ENCODE results near the gene GHRHR. TPM values are rescaled to one million over a fixed set of nuclear protein-coding genes. Genes with fewer than 3 reads are reported as not detected.

The GHRHR gene
- total and polyA plus RNA-seq, 10 of the 15 experiments (the other 5 are each of a cell fraction or from before 2014, with no cell fraction given) = not detected

- no peak for TF ChIP-seq E4F1 (IDR thresholded peaks at IDR 0.05; ENCODE audit: borderline replicate concordance, partially characterized antibody)
Measured at GRCh38 chr7:30930621-30931020, 33.1 kb upstream of the GHRHR start (continued).

DNA sequence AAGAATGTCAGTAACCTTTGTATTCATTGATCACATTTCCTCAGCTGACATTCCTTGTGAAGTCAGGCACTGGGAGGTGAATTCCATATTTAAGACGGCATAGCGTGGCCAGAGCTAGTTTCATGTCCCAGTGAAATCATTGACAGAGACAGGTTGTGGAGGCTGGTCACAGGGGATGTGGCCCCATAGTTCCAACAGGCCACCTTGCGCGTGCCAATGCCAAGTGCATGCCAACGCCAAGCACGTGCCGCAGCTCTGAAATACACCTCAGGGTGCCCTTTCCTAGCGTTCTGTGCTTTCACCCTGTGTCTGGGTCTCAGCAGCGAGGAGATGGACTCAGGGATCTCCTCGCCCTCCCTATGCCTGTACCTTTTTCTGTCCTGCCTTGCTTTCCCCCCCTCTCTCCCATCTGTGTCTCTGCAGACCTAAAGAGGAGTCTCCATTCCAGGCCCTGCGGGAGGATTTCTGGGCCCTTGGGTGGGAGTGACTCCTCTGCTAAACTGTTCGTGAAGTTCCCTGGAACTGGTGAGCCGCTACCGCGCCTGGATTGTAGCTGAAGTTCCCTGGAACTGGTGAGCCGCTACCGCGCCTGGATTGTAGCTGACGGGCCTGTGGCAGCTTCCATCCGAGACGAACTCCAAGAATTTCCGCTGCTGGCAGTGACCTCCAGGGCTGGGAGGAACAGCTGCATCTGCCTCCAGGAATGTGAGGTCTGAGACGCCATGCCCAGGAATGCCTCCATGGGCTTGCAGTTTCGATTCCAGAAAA is 32.4 kb upstream of the GHRHR start:
- Histone ChIP-seq H2AFZ (ENCODE audit: control insufficient read depth, low read depth, low read length) (no peak overlapping the region), H3K9ac (ENCODE audit: control insufficient read depth, insufficient read depth, low read length) (no peak overlapping the region), H4K20me1 (ENCODE audit: control insufficient read depth, insufficient read depth) (no peaks in the 10 kb centered on the region), H3K36me3 (ENCODE audit: control insufficient read depth in 2 of 2, insufficient read depth in 2 of 2, low read length in 1 of 2) (no peaks in the 10 kb centered on the region), H3K27ac (ENCODE audit: control insufficient read depth, insufficient read depth) (no peak overlapping the region), H3K4me3 (no peak overlapping the region), H3K9me3 (replicated peaks; ENCODE audit: control insufficient read depth, insufficient read depth, low read length) (no peaks in the 10 kb centered on the region; the same call in 2 of the 3 replicates), H3K27me3 (replicated peaks in 1 of 2; ENCODE audit: control insufficient read depth in 2 of 2, insufficient read depth in 2 of 2, low read length in 1 of 2) (peaks cover 0 to 6% of the 10 kb centered on the region in 2 experiments; a peak in 3 of 4 replicates), H3K4me1 (ENCODE audit: control insufficient read depth, insufficient read depth, low read length) (no peaks in the 10 kb centered on the region), H3K4me2 (ENCODE audit: control insufficient read depth, insufficient read depth) (no peak overlapping the region), H3K79me2 (ENCODE audit: control insufficient read depth, insufficient read depth, low read length) (no peaks in the 10 kb centered on the region)
- POLR2A ChIA-PET = no interaction called here
- TF ChIP-seq BHLHE40 (IDR thresholded peaks at IDR 0.05; ENCODE audit: borderline replicate concordance in 1 of 2, low read depth in 2 of 2, low read length in 1 of 2) (no peak), CHD4 (IDR thresholded peaks at IDR 0.05) (no peak), EED (IDR thresholded peaks at IDR 0.05; ENCODE audit: low read depth) (no peak)
- FAIRE-seq (no peak), ATAC-seq (no peak), DNase-seq (ENCODE audit: low read depth, low spot score) (no peak)
- WGBS (ENCODE audit: insufficient coverage, insufficient replicate concordance, low lambda C conversion rate, missing lambda C conversion rate) = 45% methylated on average over 24 of the region's 24 CpGs
- RAD21 ChIA-PET (ENCODE audit: unreplicated experiment) = no interaction called here
- SMC1A ChIA-PET (ENCODE audit: uncharacterized antibody, unreplicated experiment) = interaction anchor here (0.7 to 2.6 kb wide), 2 partner anchors 8 to 12 kb away, joined by 3 to 10 read pairs; no protein-coding TSS in a partner anchor
- CTCF ChIA-PET = interaction anchor here (0.8 kb wide), 1 partner anchor 52 kb away, joined by 4 read pairs; no protein-coding TSS in a partner anchor
- no TSS peak for BruUV-seq (replicated peaks)
- in situ Hi-C loops (cut with MboI) (no loop called here), intact Hi-C loops (cut with micrococcal nuclease; ENCODE audit: unreplicated experiment) (no loop called here)

Measured in GM12878 (cell line).